C4-2B (cell line): ENCODE results near the gene ALDH7A1.

Experiments
- CTCF ChIP-seq: fragments of 450-650 bp; conservative IDR thresholded peaks from 2 replicates; pipeline ENCODE4 v1.5.1; 2017; ENCODE audit warnings: mild to moderate bottlenecking
- ZFX ChIP-seq: fragments of 450-650 bp; IDR thresholded peaks from 2 replicates; pipeline ENCODE4 v1.6.1; 2017

- no peak for TF ChIP-seq CTCF
- no peak for TF ChIP-seq ZFX
Measured at GRCh38 chr5:126633552-126633951, 38.5 kb upstream of the ALDH7A1 start.
